Naive thymus-derived CD4-positive, alpha-beta T cell (primary cell): ENCODE data around the gene SPEF1. TPM values are rescaled to one million over a fixed set of nuclear protein-coding genes. Genes with fewer than 3 reads are reported as not detected.
A peak's percentile ranks its signal among the peaks of the same experiment; 100 is the strongest.

ENCODE experiments used
- ATAC-seq: fragments of 150-1000 bp; cut with Tn5 transposase; 2 replicates; pipeline ENCODE4 v1.10.0; 2021; ENCODE audit warnings: mild to moderate bottlenecking, moderate library complexity
- CTCF ChIA-PET: fragments of 350-600 bp; sonication (Branson Sonifier 250); formaldehyde crosslinking; loops from one replicate; lab custom pipeline; 2021; ENCODE audit warnings: antibody characterized with exemption; lab: Charles Lee
- POLR2A ChIA-PET: fragments of 350-600 bp; sonication (Branson Sonifier 250); formaldehyde crosslinking; loops from one replicate; lab custom pipeline; 2021; ENCODE audit warnings: antibody characterized with exemption, inconsistent platforms; lab: Charles Lee
- DNase-seq, 9 donors: peaks; one replicate each; pipeline versions ENCODE4 v3.0.0 to v3.0.0-alpha.2; 2020 to 2022; ENCODE audit warnings: mixed read lengths in 1 of 9
- H3K27ac ChIP-seq: one replicate; pipeline ENCODE4 v1.7.0; 2013; ENCODE audit warnings: mild to moderate bottlenecking, low read depth, low read length, moderate library complexity
- H3K27me3 ChIP-seq, 2 donors: one replicate each; pipeline ENCODE4 v1.7.0; 2013; ENCODE audit warnings: low read length in 2 of 2, mild to moderate bottlenecking in 2 of 2, moderate library complexity in 2 of 2; ENCODE audit not compliant: control insufficient read depth in 2 of 2, insufficient read depth in 2 of 2
- H3K36me3 ChIP-seq, 3 experiments: 1 replicate in 2 of 3; 2 replicates in 1 of 3; pipeline ENCODE4 v1.7.0; 2013; ENCODE audit warnings: low read length in 3 of 3, mild to moderate bottlenecking in 3 of 3, moderate library complexity in 1 of 3; ENCODE audit not compliant: insufficient read depth in 3 of 3, control insufficient read depth in 2 of 3
- H3K4me1 ChIP-seq, 2 donors: one replicate each; pipeline ENCODE4 v1.7.0; 2013; ENCODE audit warnings: low read length in 2 of 2, mild to moderate bottlenecking in 2 of 2, moderate library complexity in 1 of 2; ENCODE audit not compliant: control insufficient read depth in 2 of 2, insufficient read depth in 2 of 2
- H3K4me3 ChIP-seq: 2 replicates; pipeline ENCODE4 v1.7.0; 2013; ENCODE audit warnings: mild to moderate bottlenecking, low read length
- H3K9me3 ChIP-seq, 3 experiments: 1 replicate in 2 of 3; 2 replicates in 1 of 3; pipeline ENCODE4 v1.7.0; 2013; ENCODE audit warnings: low read length in 3 of 3; ENCODE audit not compliant: control insufficient read depth in 2 of 3
- H3K27ac Mint-ChIP-seq, 9 donors: one replicate each; pipeline ENCODE4 v1.8.0; 2020 to 2022; ENCODE audit warnings: mixed read lengths in 9 of 9, mild to moderate bottlenecking in 8 of 9, moderate library complexity in 5 of 9, inconsistent platforms in 2 of 9
- H3K27me3 Mint-ChIP-seq, 5 donors: one replicate each; pipeline ENCODE4 v1.8.0; 2021 to 2022; ENCODE audit warnings: mixed read lengths in 5 of 5, mild to moderate bottlenecking in 1 of 5
- H3K36me3 Mint-ChIP-seq, 5 donors: one replicate each; pipeline ENCODE4 v1.8.0; 2020 to 2022; ENCODE audit warnings: mixed read lengths in 5 of 5, mild to moderate bottlenecking in 3 of 5, inconsistent platforms in 1 of 5
- H3K4me1 Mint-ChIP-seq, 7 donors: one replicate each; pipeline ENCODE4 v1.8.0; 2020 to 2022; ENCODE audit warnings: mixed read lengths in 7 of 7, mild to moderate bottlenecking in 3 of 7, inconsistent platforms in 1 of 7
- H3K4me3 Mint-ChIP-seq, 10 donors: one replicate each; pipeline ENCODE4 v1.8.0; 2020 to 2022; ENCODE audit warnings: mild to moderate bottlenecking in 10 of 10, mixed read lengths in 10 of 10, moderate library complexity in 6 of 10, inconsistent platforms in 2 of 10
- H3K9me3 Mint-ChIP-seq, 11 donors: one replicate each; pipeline ENCODE4 v1.8.0; 2020 to 2022; ENCODE audit warnings: mixed read lengths in 11 of 11, mild to moderate bottlenecking in 4 of 11, inconsistent platforms in 1 of 11, moderate library complexity in 1 of 11
- intact Hi-C, 2 donors: fragments of 100-400 bp; cut with micrococcal nuclease; formaldehyde crosslinking; loops; one replicate each; pipeline ENCODE4 v1.15.1; 2023
- polyA plus RNA-seq, 2 donors: library from polyadenylated mRNA; unstranded; fragments of 300-500 nt; fragmentation: Illumina TruSeq; gene quantifications; one replicate each; pipeline ENCODE4 v1.2.3, GENCODE V29; 2021
- total RNA-seq, 6 experiments: library from RNA in 5 of 6; stranded (reverse) in 5 of 6; gene quantifications; 1 replicate in 5 of 6; 2 replicates in 1 of 6; pipeline ENCODE4 v1.2.3 and lab custom pipeline; 2021 to 2026

Gene SPEF1
- total and polyA plus RNA-seq, 7 experiments from 2014 or later: 0.24 to 0.32 (median 0.29) TPM; not detected in 4

DNA sequence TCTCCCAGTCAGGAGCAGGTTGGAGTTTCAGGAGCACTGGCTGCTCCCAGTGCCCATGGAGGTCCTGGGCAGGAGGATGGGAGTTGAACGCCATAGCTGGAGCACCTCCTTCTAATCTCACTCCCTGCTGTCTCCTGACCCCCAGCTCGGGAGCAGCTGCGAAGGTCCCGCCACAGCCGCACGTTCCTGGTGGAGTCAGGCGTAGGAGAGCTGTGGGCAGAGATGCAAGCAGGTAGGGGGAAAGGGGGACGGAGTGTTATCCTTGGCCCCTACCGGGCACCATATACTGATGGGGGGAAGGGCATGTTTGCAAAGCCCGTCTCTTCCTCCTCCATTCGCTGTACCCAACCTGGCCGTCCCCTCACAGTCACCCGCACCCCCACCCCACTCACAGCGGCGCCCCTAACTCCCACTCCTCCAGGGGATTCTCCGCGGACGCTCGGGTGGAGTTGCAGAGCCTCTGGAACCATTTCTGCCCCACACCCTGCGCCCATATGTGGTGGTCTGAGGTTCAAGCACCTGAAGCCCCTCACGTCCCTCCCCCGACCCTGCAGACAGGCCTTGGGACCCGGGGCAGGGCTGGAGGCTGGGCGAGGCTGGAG, 32.1 kb downstream of the SPEF1 start:
- Mint-ChIP-seq H3K27me3 (peaks cover 0 to 12% (median 7%) of the 10 kb centered on the region in 5 donors), H3K27ac (peak overlapping the region in 1 of 9 donors; percentile 24), H3K4me3 (no peak overlapping the region), H3K9me3 (no peaks in the 10 kb centered on the region), H3K36me3 (peaks cover 0 to 4% (median 0%) of the 10 kb centered on the region in 5 donors), H3K4me1 (peaks cover 0 to 26% (median 14%) of the 10 kb centered on the region in 7 donors)
- no peak overlapping the region for H3K4me3 ChIP-seq
- ChIA-PET CTCF (interaction anchor here (0.5 kb wide), 1 partner anchor 10 kb away, joined by 3 read pairs; no protein-coding TSS in a partner anchor), POLR2A (no interaction called here)
- DNase-seq (no peak), ATAC-seq (no peak)
- peaks cover 8 to 10% of the 10 kb centered on the region in 2 donors for H3K4me1 ChIP-seq
- no peaks in the 10 kb centered on the region for H3K27me3 ChIP-seq
- no peak overlapping the region for H3K27ac ChIP-seq
- intact Hi-C loops: no loop called here
- H3K36me3 ChIP-seq: no peaks in the 10 kb centered on the region
- no peaks in the 10 kb centered on the region for H3K9me3 ChIP-seq

DNA sequence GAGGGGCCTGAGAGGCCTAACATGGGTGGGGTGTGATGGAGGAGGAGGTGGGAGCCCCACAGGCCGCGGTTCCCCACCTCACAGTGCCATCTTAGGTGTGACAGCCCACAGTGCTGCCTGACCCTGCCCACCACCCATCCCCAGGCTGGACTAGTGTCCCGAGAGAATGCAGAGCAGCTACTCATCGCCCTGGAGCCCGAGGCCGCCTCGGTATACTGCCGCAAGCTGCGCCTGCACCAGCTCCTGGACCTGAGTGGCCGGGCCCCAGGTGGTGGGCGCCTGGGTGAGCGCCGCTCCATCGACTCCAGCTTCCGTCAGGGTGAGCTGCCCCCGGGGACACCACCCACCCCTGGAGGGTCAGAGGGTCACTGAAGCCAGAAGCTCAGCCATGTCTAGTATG, 33.2 kb downstream of the SPEF1 start:
- ATAC-seq (no peak), DNase-seq (no peak)
- H3K9me3 Mint-ChIP-seq: no peaks in the 10 kb centered on the region
- ChIA-PET POLR2A (interaction anchor here (0.9 kb wide), 1 partner anchor 107 kb away, joined by 3 read pairs; no protein-coding TSS in a partner anchor), CTCF (no interaction called here)
- intact Hi-C loops: no loop called here
- H3K36me3 Mint-ChIP-seq: peaks cover 0 to 4% (median 0%) of the 10 kb centered on the region in 5 donors
- peaks cover 0 to 13% (median 7%) of the 10 kb centered on the region in 5 donors for H3K27me3 Mint-ChIP-seq
- Histone ChIP-seq H3K9me3 (no peaks in the 10 kb centered on the region), H3K27me3 (no peaks in the 10 kb centered on the region), H3K4me3 (no peak overlapping the region), H3K4me1 (peaks cover 8 to 10% of the 10 kb centered on the region in 2 donors), H3K36me3 (no peaks in the 10 kb centered on the region), H3K27ac (no peak overlapping the region)
- peaks cover 0 to 25% (median 14%) of the 10 kb centered on the region in 7 donors for H3K4me1 Mint-ChIP-seq
- H3K27ac Mint-ChIP-seq: no peak overlapping the region
- H3K4me3 Mint-ChIP-seq: no peak overlapping the region

DNA sequence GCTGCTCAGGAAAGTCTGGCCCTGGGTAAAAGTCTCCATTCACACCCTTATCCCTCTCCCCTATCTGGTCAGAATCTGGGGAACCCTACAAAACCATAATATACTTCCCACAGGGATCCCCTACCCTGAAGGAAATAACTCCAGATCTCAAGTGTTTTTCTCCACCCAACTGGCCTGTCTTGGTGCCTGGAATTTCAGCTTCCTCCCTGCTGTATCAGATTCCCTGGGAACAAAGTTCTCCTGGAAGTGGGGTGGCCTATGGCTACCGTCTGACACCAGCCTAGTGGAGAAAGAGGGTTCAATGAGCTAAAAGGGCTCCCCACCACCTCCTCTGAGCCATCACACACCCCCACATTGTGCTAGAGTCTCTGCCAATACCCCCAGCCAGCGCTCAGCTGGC, 33.8 kb downstream of the SPEF1 start:
- no peaks in the 10 kb centered on the region for H3K9me3 ChIP-seq
- no peak overlapping the region for H3K27ac ChIP-seq
- H3K4me3 ChIP-seq: no peak overlapping the region
- Mint-ChIP-seq H3K4me1 (peaks cover 0 to 19% (median 14%) of the 10 kb centered on the region in 7 donors), H3K9me3 (no peaks in the 10 kb centered on the region), H3K27ac (no peak overlapping the region), H3K36me3 (peaks cover 0 to 4% (median 0%) of the 10 kb centered on the region in 5 donors), H3K4me3 (no peak overlapping the region), H3K27me3 (peaks cover 0 to 13% (median 7%) of the 10 kb centered on the region in 5 donors)
- H3K4me1 ChIP-seq: peaks cover 4 to 10% of the 10 kb centered on the region in 2 donors
- intact Hi-C loops: no loop called here
- ATAC-seq: no peak
- no peaks in the 10 kb centered on the region for H3K27me3 ChIP-seq
- DNase-seq: no peak
- POLR2A ChIA-PET: interaction anchor here (0.5 kb wide), 1 partner anchor 130 kb away, joined by 3 read pairs; no protein-coding TSS in a partner anchor
- CTCF ChIA-PET: no interaction called here
- no peaks in the 10 kb centered on the region for H3K36me3 ChIP-seq

DNA sequence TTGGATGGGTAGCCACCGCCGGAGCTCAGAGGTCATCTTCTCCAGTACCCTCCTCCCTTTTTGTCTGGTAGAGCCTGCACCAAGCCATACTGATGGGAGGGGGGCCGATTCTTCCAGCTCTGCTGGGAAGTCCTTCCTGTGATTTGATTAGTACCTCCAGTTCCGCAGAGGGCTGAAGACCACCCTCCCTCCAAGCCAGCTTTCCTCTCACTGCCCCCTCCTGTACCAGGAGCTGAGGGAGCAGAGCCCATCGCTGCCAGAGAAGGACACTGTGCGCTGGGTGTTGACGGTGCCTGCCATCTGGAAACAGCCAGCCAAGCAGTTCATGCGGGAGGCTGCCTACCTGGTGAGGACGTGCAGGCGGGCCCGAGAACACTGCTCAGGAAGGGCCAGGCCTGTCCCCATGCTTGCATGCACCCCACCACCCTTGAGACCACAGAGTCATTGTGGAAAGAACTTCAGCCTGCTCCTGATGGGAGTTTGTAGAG, 35.5 kb downstream of the SPEF1 start:
- CTCF ChIA-PET: no interaction called here
- H3K27ac Mint-ChIP-seq: peak overlapping the region in 1 of 9 donors; percentile 10

DNA sequence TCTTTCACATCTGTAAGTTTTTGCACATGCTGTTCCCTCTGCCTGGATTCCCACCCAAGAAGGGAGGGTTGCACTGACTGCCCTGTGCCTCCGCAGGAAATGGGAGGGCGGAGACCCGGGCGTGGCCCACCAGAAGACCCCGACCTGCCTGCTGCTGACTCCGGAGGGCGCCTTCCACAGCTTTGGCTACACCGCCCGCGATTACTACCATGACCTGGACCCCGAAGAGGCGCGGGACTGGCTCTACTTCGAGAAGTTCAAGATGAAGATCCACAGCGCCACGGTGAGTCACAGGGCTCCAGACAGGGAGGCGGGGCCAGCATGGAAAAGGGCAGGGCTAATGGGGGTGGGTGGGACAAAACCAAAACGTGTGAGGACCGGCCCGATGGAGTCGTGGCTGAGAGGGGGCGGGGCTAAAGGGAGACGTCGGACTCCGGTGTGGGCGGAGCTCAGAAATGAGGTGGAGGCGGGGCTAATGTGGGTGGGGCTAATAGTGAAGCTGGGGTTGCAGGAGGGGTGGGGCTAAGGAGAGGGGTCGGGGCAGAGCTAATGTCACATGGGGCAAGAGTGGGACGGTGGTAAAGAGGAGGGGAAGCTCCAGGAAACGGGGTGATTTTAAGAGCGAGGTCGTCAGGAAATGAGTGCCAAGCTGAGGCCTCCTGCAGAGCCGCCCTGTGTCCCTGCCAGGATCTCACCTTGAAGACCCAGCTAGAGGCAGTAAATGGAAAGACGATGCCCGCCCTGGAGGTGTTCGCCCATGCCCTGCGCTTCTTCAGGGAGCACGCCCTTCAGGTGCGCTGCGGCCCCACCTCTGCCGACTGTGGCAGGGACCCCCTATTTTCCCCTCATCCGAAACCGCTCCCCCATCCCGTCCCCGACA, 36.2 kb downstream of the SPEF1 start:
- Histone ChIP-seq H3K27me3 (no peaks in the 10 kb centered on the region), H3K36me3 (no peaks in the 10 kb centered on the region), H3K4me3 (peak overlapping the region; percentile 24), H3K4me1 (peaks cover 3 to 10% of the 10 kb centered on the region in 2 donors), H3K9me3 (no peaks in the 10 kb centered on the region), H3K27ac (no peak overlapping the region)
- Mint-ChIP-seq H3K9me3 (no peaks in the 10 kb centered on the region), H3K27ac (peak overlapping the region in 2 of 9 donors; percentile 62 to 76), H3K4me1 (peaks cover 0 to 16% (median 12%) of the 10 kb centered on the region in 7 donors), H3K4me3 (peak overlapping the region; percentile 27 to 86 (median 70)), H3K27me3 (peaks cover 0 to 13% (median 7%) of the 10 kb centered on the region in 5 donors), H3K36me3 (no peaks in the 10 kb centered on the region)
- ChIA-PET POLR2A (interaction anchor here (0.5 to 1.1 kb wide), 2 partner anchors 22 to 110 kb away, joined by 3 read pairs; partner anchors contain the start of gene ADISSP), CTCF (no interaction called here)
- DNase-seq (peak in 8 of 9 donors; percentile 50 to 76 (median 66)), ATAC-seq (peak; percentile 85)
- intact Hi-C loops: no loop called here

More for the DNA sequence above, 35.5 kb downstream of the SPEF1 start:
- no peaks in the 10 kb centered on the region for H3K36me3 ChIP-seq
- ATAC-seq (no peak), DNase-seq (no peak)
- no peak overlapping the region for H3K4me3 ChIP-seq
- intact Hi-C loops: no loop called here
- Mint-ChIP-seq H3K27me3 (peaks cover 0 to 13% (median 7%) of the 10 kb centered on the region in 5 donors), H3K4me1 (peaks cover 0 to 16% (median 12%) of the 10 kb centered on the region in 7 donors), H3K36me3 (peaks cover 0 to under 1% (median 0%) of the 10 kb centered on the region in 5 donors), H3K9me3 (no peaks in the 10 kb centered on the region), H3K4me3 (peak overlapping the region in 3 of 10 donors; percentile 36 to 67 (median 59))
- H3K27me3 ChIP-seq: no peaks in the 10 kb centered on the region
- POLR2A ChIA-PET: interaction anchor here (1.1 kb wide), 1 partner anchor 22 kb away, joined by 3 read pairs; the partner anchor contains the start of gene ADISSP
- no peaks in the 10 kb centered on the region for H3K9me3 ChIP-seq
- peaks cover 3 to 10% of the 10 kb centered on the region in 2 donors for H3K4me1 ChIP-seq
- no peak overlapping the region for H3K27ac ChIP-seq

DNA sequence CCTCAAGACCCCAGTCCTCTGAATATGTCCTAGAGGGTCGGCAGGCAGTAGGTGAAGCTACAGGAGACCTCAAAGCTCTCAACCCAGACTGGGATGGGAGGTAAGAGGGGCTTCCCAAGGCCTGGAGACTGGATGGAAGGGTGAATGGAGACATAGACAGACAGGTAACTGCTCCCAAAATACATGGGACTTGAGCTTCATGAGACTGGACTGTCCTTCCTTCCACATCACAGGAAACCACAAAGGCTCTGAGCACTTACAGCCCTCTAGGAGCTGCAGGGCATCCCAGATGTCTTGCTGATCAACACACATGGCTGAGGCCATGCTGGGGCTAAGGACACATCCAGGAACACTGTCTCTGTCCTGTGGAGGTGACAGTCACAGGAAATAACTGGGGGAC, 37.2 kb downstream of the SPEF1 start:
- Histone ChIP-seq H3K4me3 (no peak overlapping the region), H3K4me1 (peaks cover 3 to 10% of the 10 kb centered on the region in 2 donors), H3K36me3 (no peaks in the 10 kb centered on the region), H3K27ac (no peak overlapping the region), H3K9me3 (no peaks in the 10 kb centered on the region), H3K27me3 (no peaks in the 10 kb centered on the region)
- intact Hi-C loops: no loop called here
- DNase-seq (no peak), ATAC-seq (no peak)
- CTCF ChIA-PET: no interaction called here
- no peaks in the 10 kb centered on the region for H3K9me3 Mint-ChIP-seq
- peaks cover 0 to 13% (median 7%) of the 10 kb centered on the region in 5 donors for H3K27me3 Mint-ChIP-seq
- no peaks in the 10 kb centered on the region for H3K36me3 Mint-ChIP-seq
- H3K4me1 Mint-ChIP-seq: peaks cover 0 to 16% (median 12%) of the 10 kb centered on the region in 7 donors
- peak overlapping the region in 1 of 9 donors; percentile 43 for H3K27ac Mint-ChIP-seq
- POLR2A ChIA-PET: no interaction called here
- peak overlapping the region in 7 of 10 donors; percentile 29 to 86 (median 59) for H3K4me3 Mint-ChIP-seq
